HG03280 (cell line): Measurements from ENCODE around the gene BNIP3.
"Not testable (repeated sequence)": the region's sequence is repeated elsewhere in the genome, so short reads cannot be mapped to it uniquely, and the experiment has no call there.

Experiments used
- ATAC-seq: cut with Tn5 transposase; IDR thresholded peaks from one replicate; pipeline ENCODE4 v1.9.1; 2021; ENCODE audit warnings: mild to moderate bottlenecking, moderate library complexity; ENCODE audit not compliant: unreplicated experiment

Gene BNIP3

DNA sequence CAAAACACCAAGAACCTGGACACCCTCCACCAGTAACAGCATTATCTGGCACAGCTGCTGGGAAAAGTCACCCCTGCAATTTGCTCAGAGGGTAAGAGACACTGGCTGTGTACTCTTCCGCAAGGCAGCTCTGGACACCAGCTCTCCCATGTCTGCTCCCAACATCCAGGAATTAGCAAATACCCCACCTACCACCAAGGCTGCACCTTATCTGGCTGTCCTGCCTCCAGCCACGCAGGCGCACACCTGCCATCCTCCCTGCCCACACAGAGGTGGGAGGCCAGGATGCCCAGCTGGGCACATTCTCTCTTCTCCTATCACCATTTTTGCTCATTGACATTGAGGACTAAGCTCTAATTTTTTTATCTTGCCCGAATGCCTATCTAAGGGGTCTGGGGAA is 20.3 kb upstream of the BNIP3 start:
- ATAC-seq, result no peak

DNA sequence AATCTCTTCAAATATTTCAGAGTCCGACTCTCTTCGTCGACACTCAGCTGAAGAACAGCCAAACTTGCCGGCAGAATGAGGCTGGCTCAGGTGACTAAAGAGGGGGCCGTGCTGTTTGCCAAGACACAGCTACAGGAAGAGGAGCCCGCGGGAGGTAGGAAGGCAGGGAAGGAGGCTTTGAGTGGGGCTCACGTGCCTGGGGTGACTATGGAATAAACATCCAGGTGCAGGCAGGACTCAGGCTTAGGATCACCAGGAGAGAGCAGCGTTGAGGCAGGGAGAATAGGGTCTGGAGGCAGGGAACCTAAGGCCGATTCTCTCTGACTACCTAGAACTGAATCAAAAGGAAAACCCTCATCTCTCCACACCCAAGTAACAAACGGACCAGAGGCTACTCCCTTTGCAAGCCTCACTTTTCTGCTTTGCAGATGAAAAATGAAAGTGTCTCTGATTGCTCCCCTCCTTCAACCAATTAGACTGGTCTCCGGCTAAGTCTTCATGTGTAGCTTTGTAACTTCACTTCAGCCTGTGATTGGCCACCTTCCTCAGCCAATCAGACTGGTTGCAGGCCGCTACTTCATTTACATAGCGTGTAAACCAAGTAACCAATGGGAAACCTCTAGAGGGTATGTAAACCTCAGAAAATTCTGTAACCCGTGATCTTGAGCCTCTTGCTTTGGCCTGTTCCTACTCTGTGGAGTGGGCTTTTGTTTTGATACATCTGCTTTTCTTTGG is 19.7 kb upstream of the BNIP3 start:
- ATAC-seq, result no peak

DNA sequence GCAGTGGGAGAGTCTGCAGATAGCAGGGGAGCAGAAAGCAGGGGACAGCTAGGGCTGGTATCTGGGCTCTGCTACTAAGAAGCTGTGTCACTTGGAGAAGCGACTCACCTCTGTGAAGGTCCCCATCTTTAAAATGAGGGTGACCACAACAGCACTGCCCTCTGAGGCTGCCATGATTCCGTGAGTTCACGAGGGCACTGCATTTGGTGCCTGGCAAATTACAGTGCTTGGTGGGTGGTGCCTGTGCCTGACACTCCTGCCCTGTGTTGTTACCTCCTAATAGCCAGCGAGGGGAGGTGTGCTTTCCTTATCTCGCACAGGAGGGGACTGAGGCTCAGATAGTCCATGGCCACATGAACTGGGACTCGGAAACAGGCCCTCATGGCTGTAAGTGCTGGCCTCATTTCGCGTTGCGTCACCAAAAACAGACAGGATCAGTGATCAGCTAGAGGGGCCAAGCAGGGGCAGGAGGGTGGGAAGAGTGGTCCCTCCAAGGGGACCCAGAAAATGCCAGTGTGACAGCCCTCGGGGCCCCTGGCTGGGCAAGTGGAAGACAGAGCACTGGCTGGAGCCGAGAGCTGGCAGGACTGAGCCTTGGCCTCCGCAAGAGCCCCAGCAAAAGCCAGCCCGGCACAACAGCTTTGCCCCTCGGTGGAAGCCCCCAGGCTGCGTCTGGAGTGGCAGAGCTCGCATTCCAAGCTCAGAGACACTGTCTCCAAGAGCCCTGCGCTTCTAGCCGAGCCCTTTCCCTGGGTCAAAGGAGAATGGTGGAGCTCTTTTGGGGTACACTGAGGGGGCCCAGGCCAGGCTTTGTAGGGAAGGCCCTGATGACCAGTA is 17.3 kb upstream of the BNIP3 start:
- no peak for ATAC-seq

DNA sequence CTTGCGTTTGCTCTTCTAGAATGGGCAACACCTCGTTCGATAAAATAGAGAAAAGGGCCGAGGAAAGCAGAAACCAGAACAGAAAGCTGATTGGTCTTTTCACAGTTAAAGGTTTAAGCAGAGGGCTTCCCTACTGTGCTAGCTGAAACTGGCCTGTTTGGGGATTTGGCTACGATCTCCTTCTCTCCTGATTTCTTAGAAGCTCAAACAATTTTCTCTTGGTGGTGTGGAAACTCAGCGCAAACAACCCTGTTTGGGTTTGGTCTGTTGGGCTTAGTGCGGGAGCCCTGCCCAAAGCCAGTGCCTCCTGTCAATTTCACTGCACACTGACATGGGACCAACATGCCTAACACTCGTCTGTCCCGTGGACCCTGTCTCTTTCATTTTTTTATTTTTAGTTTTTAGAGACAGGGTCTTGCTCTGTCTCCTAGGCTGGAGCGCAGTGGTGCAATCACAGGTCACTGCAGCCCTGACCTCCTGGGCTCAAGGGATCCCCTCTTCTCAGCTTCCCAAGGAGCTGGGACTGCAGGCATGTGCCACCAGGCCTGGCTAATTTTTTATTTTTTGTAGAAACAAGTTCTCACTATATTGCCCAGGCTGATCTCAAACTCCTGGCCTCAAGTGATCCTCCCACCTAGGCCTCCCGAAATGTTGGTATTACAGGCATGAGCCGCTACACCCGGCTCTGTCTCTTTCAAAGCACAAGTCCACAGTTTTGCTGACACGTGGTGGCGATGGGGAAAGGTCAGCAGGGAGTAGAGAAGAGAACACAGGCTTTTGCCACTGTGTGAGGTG is 16.5 kb upstream of the BNIP3 start:
- ATAC-seq, result no peak

DNA sequence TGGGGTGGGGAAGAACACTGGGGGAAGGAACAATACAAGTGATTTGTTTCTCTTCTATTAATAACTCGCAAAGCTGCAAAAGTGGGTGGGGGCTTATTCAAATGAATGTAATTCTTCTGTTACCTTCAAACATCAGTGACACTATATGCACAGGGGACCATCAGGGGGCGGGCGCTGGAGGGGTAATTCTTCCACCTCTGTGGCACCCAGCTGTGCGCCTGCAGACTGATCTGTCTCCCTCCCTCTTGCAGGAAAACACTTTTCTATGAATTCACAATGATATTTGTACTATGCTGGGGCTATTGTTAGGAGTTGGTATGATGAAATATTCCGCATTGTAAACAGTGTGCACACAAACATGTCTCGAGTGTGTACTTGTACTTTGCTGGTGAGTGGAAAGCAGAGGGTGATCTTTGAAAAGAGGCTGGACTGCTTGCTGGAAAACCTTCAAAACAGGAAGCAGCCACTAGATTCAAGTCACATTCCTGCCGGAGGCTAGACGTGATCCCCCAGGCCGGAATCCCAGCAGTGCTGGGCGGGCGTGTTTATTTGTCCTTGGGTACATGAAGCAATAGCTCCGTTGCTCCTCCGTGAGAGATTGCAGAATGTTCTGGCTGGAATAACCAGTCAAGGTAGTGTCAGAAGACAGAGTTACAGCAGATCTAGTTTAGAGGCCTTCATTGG is 15.8 kb upstream of the BNIP3 start:
- ATAC-seq, result no peak

DNA sequence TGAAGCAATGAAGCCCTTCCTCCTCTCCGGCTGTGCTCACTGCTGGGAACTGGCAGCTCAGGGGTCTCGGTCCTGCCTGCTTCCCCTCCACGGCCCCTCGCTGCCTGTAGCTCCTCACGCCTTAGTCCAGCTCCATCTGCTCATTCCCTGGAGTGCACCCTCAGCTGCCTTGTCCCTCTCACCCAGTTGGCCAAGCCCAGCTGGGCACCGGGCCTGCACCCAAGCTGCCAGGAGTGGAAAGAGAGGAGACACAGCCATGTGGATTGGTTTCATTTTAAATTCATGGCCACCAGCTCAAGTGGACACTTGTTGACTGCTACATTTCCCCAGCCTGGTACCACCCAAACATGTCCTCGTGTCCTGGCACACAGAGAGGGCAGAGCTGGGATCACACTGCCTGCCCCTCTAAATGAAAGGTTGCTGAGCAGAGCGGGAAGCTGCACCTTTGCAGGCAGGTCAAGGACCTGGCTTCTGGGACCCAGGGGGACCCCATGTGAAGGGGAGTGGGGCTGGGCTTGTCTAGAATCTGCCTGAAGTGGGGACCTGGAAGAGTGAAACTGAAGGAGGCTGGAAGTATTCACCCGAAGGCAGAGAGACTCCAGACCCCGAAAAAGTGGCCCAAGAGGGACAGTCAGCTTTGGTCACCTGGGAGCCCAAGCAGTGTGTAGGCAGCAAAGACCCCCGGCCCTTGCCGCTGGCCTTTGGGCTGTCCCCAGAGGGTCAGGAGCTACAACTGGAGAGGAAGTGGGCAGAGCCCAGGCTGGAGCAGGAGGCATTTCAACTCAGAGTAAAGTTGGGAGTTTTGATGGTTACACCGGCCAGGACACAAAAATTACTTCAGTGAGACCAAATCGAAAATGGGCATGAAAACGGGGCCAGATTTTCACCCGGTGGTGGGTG is 15.0 kb upstream of the BNIP3 start:
- no peak for ATAC-seq

DNA sequence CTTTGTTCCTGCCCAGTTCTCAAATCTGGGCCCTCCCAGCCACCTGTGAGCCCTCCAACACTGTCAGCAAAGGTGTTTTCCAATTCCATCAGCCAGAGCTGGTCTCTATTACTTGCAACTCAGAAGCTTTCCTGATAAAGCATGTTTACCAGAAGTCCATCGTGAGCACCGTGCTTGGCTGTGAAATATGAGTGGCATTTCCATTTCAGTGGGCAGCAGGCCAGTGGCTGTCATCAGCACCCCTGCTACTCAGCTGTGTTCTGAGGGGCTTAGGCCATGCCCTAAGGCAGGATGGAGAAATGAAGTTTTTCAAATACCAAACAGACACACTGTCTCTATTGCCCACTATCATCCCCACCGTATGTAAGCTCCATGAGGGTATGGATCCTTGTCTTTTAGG is 12.7 kb upstream of the BNIP3 start:
- ATAC-seq, result no peak

DNA sequence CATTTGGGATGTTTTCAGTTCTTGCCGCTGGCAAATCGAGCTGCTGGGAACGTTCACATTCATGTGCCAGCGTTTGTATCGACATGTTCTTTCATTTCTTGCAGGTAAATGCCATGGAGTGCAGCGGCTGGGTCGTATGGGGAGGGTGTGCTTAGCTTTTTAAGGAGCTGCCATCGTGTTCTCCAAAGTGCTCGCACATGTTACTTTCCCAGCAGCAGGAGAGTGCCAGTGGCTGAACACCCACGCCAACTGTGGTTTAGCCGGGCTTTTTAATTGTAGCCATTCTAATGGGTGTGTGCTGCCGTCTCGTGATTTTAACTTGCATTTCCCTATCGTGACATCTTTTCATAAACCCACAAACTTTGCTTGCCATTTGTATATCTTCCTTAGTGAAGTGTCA is 11.6 kb upstream of the BNIP3 start:
- no peak for ATAC-seq

DNA sequence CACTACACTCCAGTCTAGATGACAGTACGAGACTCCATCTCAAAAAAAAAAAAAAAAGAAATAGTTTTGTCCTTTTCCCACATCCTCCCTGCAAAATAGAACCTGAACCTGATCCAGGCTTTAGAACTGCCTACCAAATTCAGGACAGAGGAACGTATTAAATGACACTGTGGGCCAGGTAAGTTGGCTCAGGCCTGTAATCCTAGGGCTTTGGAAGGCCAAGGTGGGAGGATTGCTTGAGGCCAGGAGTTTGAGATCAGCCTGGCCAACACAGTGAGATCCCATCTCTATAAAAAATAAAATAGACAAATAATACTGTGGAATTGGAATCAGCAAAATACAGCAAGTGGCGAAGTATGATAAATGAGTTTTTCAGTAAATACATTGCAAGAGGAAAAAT is 10.0 kb upstream of the BNIP3 start:
- no peak for ATAC-seq

DNA sequence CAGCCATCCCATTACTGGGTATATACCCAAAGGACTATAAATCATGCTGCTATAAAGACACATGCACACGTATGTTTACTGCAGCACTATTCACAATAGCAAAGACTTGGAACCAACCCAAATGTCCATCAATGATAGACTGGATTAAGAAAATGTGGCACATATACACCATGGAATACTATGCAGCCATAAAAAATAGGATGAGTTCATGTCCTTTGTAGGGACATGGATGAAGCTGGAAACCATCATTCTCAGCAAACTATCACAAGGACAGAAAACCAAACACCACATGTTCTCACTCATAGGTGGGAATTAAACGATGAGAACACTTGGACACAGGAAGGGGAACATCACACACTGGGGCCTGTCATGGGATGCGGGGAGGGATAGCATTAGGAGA is 6.1 kb upstream of the BNIP3 start:
- not testable (repeated sequence) for ATAC-seq

DNA sequence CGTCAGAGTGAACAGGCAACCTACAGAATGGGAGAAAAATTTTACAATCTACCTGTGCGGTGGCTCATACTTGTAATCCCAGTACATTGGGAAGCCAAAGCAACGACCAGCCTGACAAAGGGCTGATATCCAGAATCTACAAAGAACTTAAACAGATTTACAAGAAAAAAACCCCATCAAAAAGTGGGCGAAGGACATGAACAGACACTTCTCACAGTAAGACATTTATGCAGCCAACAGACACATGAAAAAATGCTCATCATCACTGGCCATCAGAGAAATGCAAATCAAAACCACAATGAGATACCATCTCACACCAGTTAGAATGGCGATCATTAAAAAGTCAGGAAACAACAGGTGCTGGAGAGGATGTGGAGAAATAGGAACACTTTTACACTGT is 5.6 kb upstream of the BNIP3 start:
- not testable (repeated sequence) for ATAC-seq

DNA sequence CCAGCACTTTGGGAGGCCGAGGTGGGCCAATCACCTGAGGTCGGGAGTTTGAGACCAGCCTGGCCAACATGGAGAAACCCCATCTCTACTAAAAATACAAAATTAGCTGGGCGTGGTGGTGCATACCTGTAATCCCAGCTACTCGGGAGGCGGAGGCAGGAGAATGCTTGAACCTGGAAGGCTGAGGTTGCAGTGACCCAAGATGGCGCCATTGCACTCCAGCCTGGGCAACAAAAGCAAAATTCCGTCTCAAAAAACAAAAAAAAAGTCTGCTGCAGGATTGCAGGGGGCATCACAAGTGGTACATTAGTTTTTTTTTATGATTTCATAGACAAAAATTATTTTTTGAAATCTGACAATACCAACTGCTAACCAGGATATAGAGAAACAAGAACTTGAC is 5.1 kb upstream of the BNIP3 start:
- ATAC-seq, result not testable (repeated sequence)

DNA sequence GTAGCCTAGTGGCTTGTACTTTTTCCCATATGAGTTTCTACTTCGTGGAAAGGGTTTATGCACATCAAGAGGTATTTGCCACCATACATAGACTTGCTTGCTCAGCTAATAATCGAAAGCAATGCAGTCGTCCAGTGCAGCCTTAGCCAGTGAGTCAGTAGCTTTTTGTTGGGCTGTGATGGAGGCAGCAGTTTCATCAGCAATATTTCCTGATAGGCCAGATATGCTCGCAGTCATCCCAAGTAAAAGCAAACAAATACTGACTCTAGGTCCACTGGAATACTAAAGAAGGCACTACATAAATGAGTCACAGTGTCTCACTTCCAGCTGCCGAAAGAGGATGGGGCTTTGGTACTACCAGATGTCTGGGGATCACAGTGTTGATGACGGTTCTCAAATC is 2.1 kb upstream of the BNIP3 start:
- ATAC-seq, result no peak

DNA sequence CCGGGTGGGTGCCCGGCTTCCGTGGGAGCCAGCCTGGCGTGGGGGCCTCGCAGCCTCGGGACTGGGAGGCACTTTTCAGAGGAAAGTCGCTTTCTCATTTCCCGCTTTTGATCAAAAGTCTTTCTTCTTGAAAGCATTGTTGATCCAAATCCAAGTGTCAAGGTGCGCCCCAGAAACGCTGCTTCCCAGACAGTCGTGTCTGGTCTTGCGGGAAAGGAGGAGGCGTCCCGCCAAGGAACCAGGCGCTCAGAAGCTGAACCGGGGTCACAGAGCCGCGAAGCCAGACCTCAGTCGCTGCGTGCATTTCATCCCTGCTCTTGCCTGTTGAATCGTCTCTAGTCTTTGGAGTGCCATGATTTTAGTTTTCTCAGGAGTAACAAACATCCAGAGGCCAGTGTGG is 1.1 kb upstream of the BNIP3 start:
- no peak for ATAC-seq

DNA sequence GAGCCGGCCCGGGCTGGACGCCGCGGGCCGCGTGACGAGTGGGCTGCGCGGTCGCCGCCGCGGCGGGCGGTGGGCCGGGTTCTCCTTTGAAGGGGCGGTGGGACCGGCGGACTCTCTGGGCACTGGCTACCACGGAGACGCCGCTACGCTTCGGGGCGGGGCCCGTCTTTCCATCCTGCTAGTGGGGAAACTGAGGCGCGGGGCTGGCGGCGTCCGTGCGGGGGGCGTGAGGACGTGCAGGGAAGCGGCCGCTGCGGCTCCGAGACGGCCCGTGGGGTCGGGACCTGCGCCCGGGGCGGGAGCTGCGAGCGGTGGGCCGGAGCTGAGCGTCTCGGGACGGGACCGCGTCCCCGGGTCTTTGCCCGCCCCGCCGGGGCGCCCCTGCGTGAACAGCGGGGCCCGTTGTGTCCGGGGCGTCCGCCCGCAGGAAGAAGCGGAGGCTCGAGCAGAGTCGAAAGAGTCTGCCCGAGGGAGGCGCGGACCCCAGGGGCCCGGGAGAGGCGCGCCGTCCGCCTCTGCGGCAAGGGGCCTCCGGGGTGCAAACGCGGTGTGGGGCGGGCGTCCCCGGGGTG is 548 bp upstream of the BNIP3 start:
- peak; percentile 19 for ATAC-seq

DNA sequence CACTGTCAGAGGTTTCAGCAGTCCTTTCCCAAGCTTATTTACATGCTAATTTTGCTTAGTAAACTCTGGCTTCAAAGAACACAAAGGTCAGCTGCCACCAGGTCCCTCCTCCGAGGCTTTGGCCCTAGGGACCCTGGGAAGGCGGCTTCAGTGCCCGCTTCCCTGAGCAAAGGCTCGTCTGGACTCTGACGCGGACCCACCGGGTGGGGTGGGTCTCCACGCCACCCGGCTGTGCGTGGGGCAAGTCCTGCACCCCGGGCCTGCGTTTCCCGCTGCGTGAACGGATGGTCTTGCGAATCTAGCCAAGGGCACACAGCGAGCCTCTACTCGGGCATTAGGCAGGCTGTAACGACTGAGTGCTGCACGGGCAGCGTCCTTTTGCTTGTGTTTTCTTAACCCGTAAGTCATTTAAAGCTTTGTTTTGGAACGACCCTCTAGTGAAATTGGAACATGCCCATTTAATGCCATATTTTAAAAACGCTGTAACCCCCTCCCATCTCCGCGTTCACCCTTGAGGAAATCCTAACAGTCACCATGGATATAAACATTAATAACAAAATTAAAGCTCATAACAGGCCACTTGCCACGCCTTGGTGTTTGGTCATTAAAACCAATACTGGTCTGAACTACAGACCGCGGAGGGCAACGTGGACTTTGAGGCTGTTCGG is 828 bp downstream of the BNIP3 start:
- ATAC-seq, result no peak

DNA sequence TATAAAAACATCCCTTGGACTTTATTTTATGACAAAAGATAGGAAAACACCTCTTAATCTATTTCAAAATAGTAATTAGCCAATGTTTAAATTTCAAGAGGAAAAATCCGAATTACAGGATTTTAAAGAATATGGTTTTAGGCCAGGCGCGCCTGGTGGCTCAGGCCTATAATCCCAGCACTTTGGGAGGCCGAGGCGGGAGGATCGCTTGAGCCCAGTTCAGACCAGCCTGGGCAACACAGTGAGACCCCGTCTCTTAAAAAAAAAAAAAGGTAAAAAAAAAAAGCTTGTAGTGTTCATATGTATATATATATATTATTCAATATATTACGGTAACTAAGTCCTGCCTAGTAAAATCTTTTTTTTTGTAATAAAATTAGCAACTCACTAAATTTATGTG is 1.4 kb downstream of the BNIP3 start:
- no peak for ATAC-seq

DNA sequence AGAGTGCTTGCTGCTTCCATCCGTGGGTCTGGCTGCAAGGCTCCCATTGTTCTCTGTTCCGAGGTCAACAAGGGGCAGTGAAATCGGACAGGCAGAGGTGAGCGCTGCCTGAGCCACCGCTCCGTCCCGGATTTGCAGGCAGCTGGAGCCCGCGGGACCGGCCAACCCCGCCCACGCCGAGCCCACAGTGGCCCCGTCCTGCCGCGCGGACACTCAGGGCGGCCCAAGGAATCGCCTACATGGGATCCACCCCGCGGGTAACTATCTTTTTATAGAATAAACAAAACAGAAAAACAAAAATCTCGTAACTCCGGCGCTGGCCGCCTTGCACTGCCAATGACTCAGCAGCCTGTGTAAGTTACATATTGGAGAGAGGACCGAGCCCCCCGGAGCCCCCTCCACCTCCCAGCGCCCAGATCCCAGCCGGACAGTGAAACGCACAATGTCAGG is 1.9 kb downstream of the BNIP3 start:
- no peak for ATAC-seq

DNA sequence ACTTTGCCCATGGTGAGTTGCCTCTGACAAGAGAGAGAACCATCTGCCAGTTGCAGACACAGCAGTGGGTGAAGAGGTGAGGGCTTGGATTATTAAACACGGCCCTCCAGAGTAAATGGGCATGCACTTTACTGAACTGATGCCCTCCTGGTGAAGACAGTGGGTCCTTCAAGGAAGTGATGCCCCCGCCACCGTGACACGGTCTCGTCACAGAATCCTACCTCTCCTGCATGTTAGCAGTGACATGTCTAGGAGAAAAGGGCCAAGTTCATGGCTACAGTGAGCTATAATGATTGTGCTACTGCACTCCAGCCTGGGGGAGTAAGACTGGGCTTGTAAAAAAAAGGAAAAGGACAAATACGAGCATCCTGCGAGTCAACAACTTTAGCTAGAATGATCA is 2.4 kb downstream of the BNIP3 start:
- ATAC-seq, result no peak
